Measurements from ENCODE around the gene RXRB.

Gene RXRB

GRCh38 chr6:33208091-33208967, 7.9 kb upstream of the RXRB start, which contains the start of gene RING1:
Gene RING1, plus strand, starts transcription at chr6:33208500. Its CDS starts 323 bp downstream, at chr6:33208823.
- no peak for TF ChIP-seq CTCF (IDR thresholded peaks at IDR 0.05; ENCODE audit: poor library complexity, severe bottlenecking)
- Histone ChIP-seq H3K4me3 (ENCODE audit: severe bottlenecking) (peak within 1 kb of the TSS; percentile 73), H3K27me3 (ENCODE audit: insufficient read depth, poor library complexity, severe bottlenecking) (no peaks in the 10 kb centered on the region), H3K9me3 (ENCODE audit: severe bottlenecking) (no peaks in the 10 kb centered on the region), H3K4me1 (ENCODE audit: insufficient read depth, poor library complexity, severe bottlenecking) (peaks cover 23% of the 10 kb centered on the region), H3K36me3 (ENCODE audit: low read depth) (peaks cover 27% of the 10 kb centered on the region), H3K27ac (ENCODE audit: poor library complexity, severe bottlenecking) (peak within 1 kb of the TSS; percentile 87)
- DNase-seq (ENCODE audit: low spot score) (peak; percentile 70), ATAC-seq (ENCODE audit: low read depth) (peak; percentile 11; the same call in 2 of the 3 replicates)

GRCh38 chr6:33207552-33208090, 7.2 kb upstream of the RXRB start:
- H3K27ac ChIP-seq (ENCODE audit: poor library complexity, severe bottlenecking): peak overlapping the region; percentile 87
- H3K4me3 ChIP-seq (ENCODE audit: severe bottlenecking): peak overlapping the region; percentile 73
- TF ChIP-seq CTCF (IDR thresholded peaks at IDR 0.05; ENCODE audit: poor library complexity, severe bottlenecking): no peak
- ATAC-seq (ENCODE audit: low read depth): peak; percentile 4; the same call in 2 of the 3 replicates
- H3K4me1 ChIP-seq (ENCODE audit: insufficient read depth, poor library complexity, severe bottlenecking): peaks cover 23% of the 10 kb centered on the region
- DNase-seq (ENCODE audit: low spot score): no peak
- no peaks in the 10 kb centered on the region for H3K9me3 ChIP-seq (ENCODE audit: severe bottlenecking)
- no peaks in the 10 kb centered on the region for H3K27me3 ChIP-seq (ENCODE audit: insufficient read depth, poor library complexity, severe bottlenecking)
- H3K36me3 ChIP-seq (ENCODE audit: low read depth): peaks cover 34% of the 10 kb centered on the region

GRCh38 chr6:33206864-33207551, 6.5 kb upstream of the RXRB start:
- peak overlapping the region; percentile 87 for H3K27ac ChIP-seq (ENCODE audit: poor library complexity, severe bottlenecking)
- TF ChIP-seq CTCF (IDR thresholded peaks at IDR 0.05; ENCODE audit: poor library complexity, severe bottlenecking): no peak
- ATAC-seq (ENCODE audit: low read depth): no peak
- peaks cover 23% of the 10 kb centered on the region for H3K4me1 ChIP-seq (ENCODE audit: insufficient read depth, poor library complexity, severe bottlenecking)
- H3K9me3 ChIP-seq (ENCODE audit: severe bottlenecking): no peaks in the 10 kb centered on the region
- peak; percentile 73 for DNase-seq (ENCODE audit: low spot score)
- H3K27me3 ChIP-seq (ENCODE audit: insufficient read depth, poor library complexity, severe bottlenecking): no peaks in the 10 kb centered on the region
- H3K4me3 ChIP-seq (ENCODE audit: severe bottlenecking): peak overlapping the region; percentile 73
- peaks cover 40% of the 10 kb centered on the region for H3K36me3 ChIP-seq (ENCODE audit: low read depth)

- H3K36me3 ChIP-seq (ENCODE audit: low read depth): peaks cover 48% of the 10 kb centered on the region
- no peaks in the 10 kb centered on the region for H3K9me3 ChIP-seq (ENCODE audit: severe bottlenecking)
Observed at GRCh38 chr6:33206027-33206863, 5.8 kb upstream of the RXRB start.

More at GRCh38 chr6:33206027-33206863, 5.8 kb upstream of the RXRB start:
- H3K27ac ChIP-seq (ENCODE audit: poor library complexity, severe bottlenecking): peak overlapping the region; percentile 87
- H3K4me3 ChIP-seq (ENCODE audit: severe bottlenecking): no peak overlapping the region
- DNase-seq (ENCODE audit: low spot score) (no peak), ATAC-seq (ENCODE audit: low read depth) (no peak)
- TF ChIP-seq CTCF (IDR thresholded peaks at IDR 0.05; ENCODE audit: poor library complexity, severe bottlenecking): no peak
- H3K4me1 ChIP-seq (ENCODE audit: insufficient read depth, poor library complexity, severe bottlenecking): peaks cover 27% of the 10 kb centered on the region
- no peaks in the 10 kb centered on the region for H3K27me3 ChIP-seq (ENCODE audit: insufficient read depth, poor library complexity, severe bottlenecking)
